PFSK-1 (cell line): Measurements from ENCODE around the gene CMBL.

Source experiments
- FOXP2 ChIP-seq: optimal IDR thresholded peaks from 2 replicates; pipeline ENCODE3; 2011; ENCODE audit warnings: borderline replicate concordance, control low read depth, inconsistent platforms; ENCODE audit not compliant: insufficient read depth; ENCODE audit errors: extremely low read length, extremely low read depth
- POLR2AphosphoS5 ChIP-seq: IDR thresholded peaks from 2 replicates; pipeline ENCODE4 v1.6.1; 2012; ENCODE audit warnings: low read depth, mild to moderate bottlenecking, control low read depth, low read length, moderate library complexity
- SIN3A ChIP-seq: IDR thresholded peaks from 2 replicates; pipeline ENCODE4 v1.6.1; 2012; ENCODE audit warnings: mild to moderate bottlenecking, low read length, moderate library complexity, borderline replicate concordance; ENCODE audit not compliant: insufficient read depth
- TAF1 ChIP-seq: IDR thresholded peaks from 2 replicates; pipeline ENCODE4 v1.6.1; 2012; ENCODE audit warnings: low read length, control low read depth, borderline replicate concordance; ENCODE audit not compliant: insufficient read depth
- TF ChIP-seq, protein P1 (sequence below), 2 experiments: IDR thresholded peaks; 2 replicates each; pipeline versions ENCODE4 v1.6.1 to v1.8.0; 2011 to 2012; ENCODE audit warnings: low read depth in 2 of 2, low read length in 2 of 2, control low read depth in 1 of 2, inconsistent platforms in 1 of 2, mild to moderate bottlenecking in 1 of 2, moderate library complexity in 1 of 2; ENCODE audit not compliant: insufficient read depth in 1 of 2

Gene CMBL

GRCh38 chr5:10277773-10278630 is 29.7 kb downstream of the CMBL start:
- TF ChIP-seq, protein P1, sequence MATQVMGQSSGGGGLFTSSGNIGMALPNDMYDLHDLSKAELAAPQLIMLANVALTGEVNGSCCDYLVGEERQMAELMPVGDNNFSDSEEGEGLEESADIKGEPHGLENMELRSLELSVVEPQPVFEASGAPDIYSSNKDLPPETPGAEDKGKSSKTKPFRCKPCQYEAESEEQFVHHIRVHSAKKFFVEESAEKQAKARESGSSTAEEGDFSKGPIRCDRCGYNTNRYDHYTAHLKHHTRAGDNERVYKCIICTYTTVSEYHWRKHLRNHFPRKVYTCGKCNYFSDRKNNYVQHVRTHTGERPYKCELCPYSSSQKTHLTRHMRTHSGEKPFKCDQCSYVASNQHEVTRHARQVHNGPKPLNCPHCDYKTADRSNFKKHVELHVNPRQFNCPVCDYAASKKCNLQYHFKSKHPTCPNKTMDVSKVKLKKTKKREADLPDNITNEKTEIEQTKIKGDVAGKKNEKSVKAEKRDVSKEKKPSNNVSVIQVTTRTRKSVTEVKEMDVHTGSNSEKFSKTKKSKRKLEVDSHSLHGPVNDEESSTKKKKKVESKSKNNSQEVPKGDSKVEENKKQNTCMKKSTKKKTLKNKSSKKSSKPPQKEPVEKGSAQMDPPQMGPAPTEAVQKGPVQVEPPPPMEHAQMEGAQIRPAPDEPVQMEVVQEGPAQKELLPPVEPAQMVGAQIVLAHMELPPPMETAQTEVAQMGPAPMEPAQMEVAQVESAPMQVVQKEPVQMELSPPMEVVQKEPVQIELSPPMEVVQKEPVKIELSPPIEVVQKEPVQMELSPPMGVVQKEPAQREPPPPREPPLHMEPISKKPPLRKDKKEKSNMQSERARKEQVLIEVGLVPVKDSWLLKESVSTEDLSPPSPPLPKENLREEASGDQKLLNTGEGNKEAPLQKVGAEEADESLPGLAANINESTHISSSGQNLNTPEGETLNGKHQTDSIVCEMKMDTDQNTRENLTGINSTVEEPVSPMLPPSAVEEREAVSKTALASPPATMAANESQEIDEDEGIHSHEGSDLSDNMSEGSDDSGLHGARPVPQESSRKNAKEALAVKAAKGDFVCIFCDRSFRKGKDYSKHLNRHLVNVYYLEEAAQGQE (IDR thresholded peaks at IDR 0.05; ENCODE audit: insufficient read depth in 1 of 2, low read depth in 2 of 2, low read length in 2 of 2), result no peak
- TF ChIP-seq FOXP2 (no peak), POLR2AphosphoS5 (no peak), TAF1 (no peak), SIN3A (no peak)

GRCh38 chr5:10276691-10277090 is 31.0 kb downstream of the CMBL start:
- no peak for TF ChIP-seq FOXP2

DNA sequence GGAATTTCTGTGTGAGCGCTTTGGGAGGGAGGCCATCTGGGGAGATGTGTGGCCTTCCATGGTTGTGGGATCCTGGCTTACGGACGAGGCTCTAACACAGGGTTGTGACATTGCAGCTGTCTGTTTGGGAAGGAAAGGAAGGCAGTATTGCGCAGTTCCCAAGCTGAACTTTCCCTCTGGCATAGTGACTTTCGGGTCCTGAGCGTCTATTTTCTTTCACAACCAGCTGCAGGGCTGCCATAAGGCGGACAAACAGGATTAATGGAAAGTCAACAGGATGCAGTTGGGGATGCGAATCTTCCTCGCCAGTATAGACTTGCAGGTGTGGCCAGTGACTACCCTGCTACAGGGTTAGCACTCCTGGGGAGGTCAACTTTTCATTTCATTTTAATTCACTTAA is 31.7 kb downstream of the CMBL start:
- TF ChIP-seq POLR2AphosphoS5, result no peak
- TF ChIP-seq SIN3A, result no peak
- TF ChIP-seq TAF1, result no peak
- TF ChIP-seq, protein P1 (IDR thresholded peaks at IDR 0.05; ENCODE audit: insufficient read depth in 1 of 2, low read depth in 2 of 2, low read length in 2 of 2), result no peak
- TF ChIP-seq FOXP2, result peak; percentile 78

DNA sequence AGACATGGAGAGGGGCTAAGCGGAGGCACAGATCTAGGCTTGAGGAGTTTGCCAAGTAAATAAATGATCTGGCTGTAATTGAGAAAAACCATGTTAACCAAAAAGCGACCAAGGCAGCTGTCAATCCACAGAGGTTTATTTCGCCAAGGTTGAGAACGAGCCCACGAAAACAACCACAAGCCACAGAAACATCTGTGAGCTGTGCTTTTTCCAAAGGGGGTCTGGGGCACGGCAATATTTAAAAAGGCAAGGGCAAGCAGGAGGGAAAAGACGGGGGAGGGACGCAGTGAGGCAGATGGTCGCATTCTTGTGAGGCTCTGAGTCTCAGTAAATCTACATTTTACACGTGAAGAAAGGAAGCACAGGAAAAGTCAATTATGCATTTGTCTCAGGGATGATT is 32.2 kb downstream of the CMBL start:
- TF ChIP-seq SIN3A, result no peak
- TF ChIP-seq FOXP2, result no peak
- TF ChIP-seq, protein P1 (IDR thresholded peaks at IDR 0.05; ENCODE audit: insufficient read depth in 1 of 2, low read depth in 2 of 2, low read length in 2 of 2), result no peak
- TF ChIP-seq TAF1, result no peak
- no peak for TF ChIP-seq POLR2AphosphoS5

DNA sequence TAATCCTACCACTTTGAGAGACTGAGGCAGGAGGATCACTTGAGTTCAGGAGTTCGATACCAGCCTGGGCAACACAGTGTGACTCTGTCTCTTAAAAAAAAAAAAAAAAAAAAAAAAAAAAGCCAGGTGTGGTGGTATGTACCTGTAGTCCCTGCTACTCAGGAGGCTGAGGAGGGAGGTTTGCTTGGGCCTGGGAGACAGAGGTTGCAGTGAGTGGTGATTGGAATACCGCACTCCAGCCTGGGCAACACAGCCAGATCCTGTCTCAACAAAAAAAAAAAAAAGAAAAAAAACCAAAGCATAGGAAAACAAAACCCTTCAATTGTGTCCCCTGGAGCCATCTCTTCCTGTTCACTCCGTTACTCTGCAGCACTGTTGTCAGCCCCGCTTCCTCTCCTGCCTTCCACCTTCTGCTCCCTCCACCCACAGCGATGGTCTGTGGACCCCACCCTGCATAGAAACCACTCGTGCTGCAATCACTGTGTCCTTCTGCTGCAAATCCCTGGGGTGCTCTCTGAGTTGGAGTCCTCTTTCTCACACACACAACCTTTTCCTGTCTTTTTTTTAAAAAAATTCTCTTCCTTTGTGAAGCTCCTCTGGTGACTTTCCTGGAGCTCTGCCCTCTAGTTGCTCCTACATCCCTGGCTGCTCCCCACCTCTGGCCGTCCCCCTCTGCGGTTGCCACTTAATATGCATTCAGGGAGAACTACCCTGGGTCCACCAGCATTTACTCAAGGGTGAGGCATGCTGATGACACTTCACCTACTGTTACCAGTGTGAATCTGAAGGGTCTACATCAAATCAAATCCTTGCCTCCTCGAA is 35.4 kb downstream of the CMBL start:
- no peak for TF ChIP-seq SIN3A
- no peak for TF ChIP-seq FOXP2
- TF ChIP-seq, protein P1 (IDR thresholded peaks at IDR 0.05; ENCODE audit: insufficient read depth in 1 of 2, low read depth in 2 of 2, low read length in 2 of 2), result no peak
- no peak for TF ChIP-seq POLR2AphosphoS5
- TF ChIP-seq TAF1, result no peak
